Keratinocyte (primary cell): ENCODE data around the gene CCR5AS.
A peak's percentile ranks its signal among the peaks of the same experiment; 100 is the strongest.

Experiments used
- DNase-seq: peaks from one replicate; pipeline ENCODE4 v3.0.0-alpha.2; 2011; ENCODE audit warnings: low read depth, missing footprints, low spot score
- FAIRE-seq: peaks from 2 replicates; lab custom pipeline; 2011; peaks lifted over from hg19 to GRCh38; lab: Jason Lieb, UNC
- H2AFZ ChIP-seq: 2 replicates; pipeline ENCODE4 v1.6.0; 2012; ENCODE audit warnings: low read length, control low read depth, inconsistent platforms; ENCODE audit not compliant: control insufficient read depth
- H3K27ac ChIP-seq: 2 replicates; pipeline ENCODE4 v1.5.1; 2011; ENCODE audit warnings: low read length; ENCODE audit not compliant: control insufficient read depth, insufficient read depth
- H3K27me3 ChIP-seq: 3 replicates; pipeline ENCODE4 v1.6.0; 2011; ENCODE audit warnings: low read length; ENCODE audit not compliant: control insufficient read depth, insufficient read depth; ENCODE audit errors: extremely low read depth
- H3K36me3 ChIP-seq, 2 experiments: 2 replicates in 1 of 2; 3 replicates in 1 of 2; pipeline ENCODE4 v1.5.1; 2011; ENCODE audit warnings: low read length in 2 of 2, mild to moderate bottlenecking in 1 of 2; ENCODE audit not compliant: control insufficient read depth in 2 of 2, insufficient read depth in 2 of 2; ENCODE audit errors: extremely low read depth in 1 of 2
- H3K4me1 ChIP-seq: 3 replicates; pipeline ENCODE4 v1.5.1; 2011; ENCODE audit warnings: low read length; ENCODE audit not compliant: control insufficient read depth, insufficient read depth; ENCODE audit errors: extremely low read depth
- H3K4me2 ChIP-seq: 3 replicates; pipeline ENCODE4 v1.6.0; 2011; ENCODE audit warnings: low read depth, low read length; ENCODE audit not compliant: control insufficient read depth, insufficient read depth; ENCODE audit errors: extremely low read depth
- H3K4me3 ChIP-seq, 3 experiments: fragments of 200-600 bp in 1 of 3; sonication (generic) in 1 of 3; 2 replicates in 2 of 3; 3 replicates in 1 of 3; pipeline ENCODE4 v1.5.1; 2011 to 2016; ENCODE audit warnings: low read length in 3 of 3, mild to moderate bottlenecking in 3 of 3, control low read depth in 2 of 3, inconsistent platforms in 1 of 3, low read depth in 1 of 3, mixed read lengths in 1 of 3, mixed run types in 1 of 3, moderate library complexity in 1 of 3; ENCODE audit not compliant: control insufficient read depth in 2 of 3, insufficient read depth in 2 of 3; ENCODE audit errors: extremely low read depth in 1 of 3
- H3K79me2 ChIP-seq: 2 replicates; pipeline ENCODE4 v1.6.0; 2012; ENCODE audit warnings: low read length; ENCODE audit not compliant: control insufficient read depth, insufficient read depth
- H3K9ac ChIP-seq: 3 replicates; pipeline ENCODE4 v1.6.0; 2011; ENCODE audit warnings: low read length; ENCODE audit not compliant: control insufficient read depth, insufficient read depth; ENCODE audit errors: extremely low read depth
- H3K9me1 ChIP-seq: 3 replicates; pipeline ENCODE4 v1.6.0; 2011; ENCODE audit warnings: low read length; ENCODE audit not compliant: control insufficient read depth, insufficient read depth; ENCODE audit errors: extremely low read depth
- H3K9me3 ChIP-seq: 2 replicates; pipeline ENCODE4 v1.5.1; 2012; ENCODE audit warnings: low read depth, low read length; ENCODE audit not compliant: control insufficient read depth
- H4K20me1 ChIP-seq: 3 replicates; pipeline ENCODE4 v1.6.0; 2011; ENCODE audit warnings: low read length; ENCODE audit not compliant: control insufficient read depth, insufficient read depth; ENCODE audit errors: extremely low read depth
- EZH2 ChIP-seq: IDR thresholded peaks from one replicate; pipeline ENCODE4 v1.6.1; 2012; ENCODE audit warnings: inconsistent platforms, mild to moderate bottlenecking, low read length, moderate library complexity
- dilution Hi-C: fragments of 300-500 bp; cut with MboI; formaldehyde crosslinking; loops from one replicate; pipeline ENCODE4 v1.7.0; 2020; ENCODE audit warnings: low sequenced_read_pairs; ENCODE audit not compliant: extremely low pct_ligation_motif_present
- TF ChIP-seq, protein P1 (sequence below), 3 experiments: IDR thresholded peaks in 1 of 3; conservative IDR thresholded peaks in 1 of 3; optimal IDR thresholded peaks in 1 of 3; 2 replicates in 2 of 3; 3 replicates in 1 of 3; pipeline versions ENCODE3 to v1.5.1; 2011; ENCODE audit warnings: low read length in 3 of 3, mild to moderate bottlenecking in 3 of 3, moderate library complexity in 2 of 3, control low read depth in 1 of 3, inconsistent platforms in 1 of 3; ENCODE audit not compliant: insufficient read depth in 2 of 3; ENCODE audit errors: extremely low read depth in 1 of 3

CCR5AS gene

DNA sequence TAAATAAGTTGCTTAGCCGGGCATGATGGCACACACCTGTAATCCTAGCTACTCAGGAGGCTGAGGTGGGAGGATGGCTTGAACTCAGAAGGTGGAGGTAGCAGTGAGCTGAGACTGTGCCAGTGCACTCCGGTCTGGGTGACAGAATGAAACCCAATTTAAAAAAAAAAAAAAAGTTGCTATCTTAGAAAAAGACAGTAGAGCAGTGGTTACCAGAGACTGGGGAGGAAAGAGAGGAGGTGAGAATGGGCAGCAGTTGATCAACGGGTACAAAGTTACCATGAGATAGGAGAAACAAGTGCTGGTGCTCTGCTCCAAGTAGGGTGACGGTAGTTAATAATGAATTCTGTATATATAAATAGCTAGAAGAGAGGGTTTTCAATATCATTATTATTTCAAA is 53.8 kb downstream of the CCR5AS start:
- H3K36me3 ChIP-seq = no peaks in the 10 kb centered on the region
- no peaks in the 10 kb centered on the region for H3K9me3 ChIP-seq
- FAIRE-seq = no peak

DNA sequence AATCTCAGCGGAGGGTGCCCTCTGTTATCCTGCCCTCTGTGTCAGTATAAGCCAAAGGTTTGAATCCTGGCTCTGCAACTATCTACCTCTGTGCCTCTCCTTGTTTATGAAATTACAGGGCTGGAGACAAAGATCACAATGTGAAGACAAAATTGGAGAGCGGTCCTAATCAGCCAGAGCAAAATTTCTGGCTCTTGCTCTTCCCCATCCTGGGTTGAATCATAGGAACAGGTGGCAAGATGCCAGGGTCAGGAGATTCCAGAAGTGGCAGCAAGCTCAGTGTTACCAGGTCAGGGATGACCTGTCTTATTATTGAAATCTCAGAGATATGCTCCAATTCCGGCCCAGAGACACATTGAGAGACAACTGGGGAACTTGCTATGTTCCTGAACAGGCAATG is 55.2 kb downstream of the CCR5AS start:
- dilution Hi-C loops = no loop called here
- H3K27me3 ChIP-seq = peaks cover 39% of the 10 kb centered on the region

More for the DNA sequence above, 53.8 kb downstream of the CCR5AS start:
- no peaks in the 10 kb centered on the region for H3K79me2 ChIP-seq
- H3K4me1 ChIP-seq = no peaks in the 10 kb centered on the region
- H3K4me3 ChIP-seq = no peak overlapping the region
- no peak overlapping the region for H3K4me2 ChIP-seq
- DNase-seq = no peak
- no peaks in the 10 kb centered on the region for H4K20me1 ChIP-seq
- H3K9me1 ChIP-seq = no peaks in the 10 kb centered on the region
- no peak overlapping the region for H2AFZ ChIP-seq
- no peak overlapping the region for H3K27ac ChIP-seq
- dilution Hi-C loops = no loop called here
- TF ChIP-seq, protein P1, sequence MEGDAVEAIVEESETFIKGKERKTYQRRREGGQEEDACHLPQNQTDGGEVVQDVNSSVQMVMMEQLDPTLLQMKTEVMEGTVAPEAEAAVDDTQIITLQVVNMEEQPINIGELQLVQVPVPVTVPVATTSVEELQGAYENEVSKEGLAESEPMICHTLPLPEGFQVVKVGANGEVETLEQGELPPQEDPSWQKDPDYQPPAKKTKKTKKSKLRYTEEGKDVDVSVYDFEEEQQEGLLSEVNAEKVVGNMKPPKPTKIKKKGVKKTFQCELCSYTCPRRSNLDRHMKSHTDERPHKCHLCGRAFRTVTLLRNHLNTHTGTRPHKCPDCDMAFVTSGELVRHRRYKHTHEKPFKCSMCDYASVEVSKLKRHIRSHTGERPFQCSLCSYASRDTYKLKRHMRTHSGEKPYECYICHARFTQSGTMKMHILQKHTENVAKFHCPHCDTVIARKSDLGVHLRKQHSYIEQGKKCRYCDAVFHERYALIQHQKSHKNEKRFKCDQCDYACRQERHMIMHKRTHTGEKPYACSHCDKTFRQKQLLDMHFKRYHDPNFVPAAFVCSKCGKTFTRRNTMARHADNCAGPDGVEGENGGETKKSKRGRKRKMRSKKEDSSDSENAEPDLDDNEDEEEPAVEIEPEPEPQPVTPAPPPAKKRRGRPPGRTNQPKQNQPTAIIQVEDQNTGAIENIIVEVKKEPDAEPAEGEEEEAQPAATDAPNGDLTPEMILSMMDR (optimal IDR thresholded peaks at IDR 0.05 in 1 of 3, IDR thresholded peaks at IDR 0.05 in 1 of 3, conservative IDR thresholded peaks at IDR 0.05 in 1 of 3; ENCODE audit: extremely low read depth in 1 of 3, insufficient read depth in 2 of 3, low read length in 3 of 3) = no peak
- TF ChIP-seq EZH2 = no peak
- no peak overlapping the region for H3K9ac ChIP-seq
- peaks cover 52% of the 10 kb centered on the region for H3K27me3 ChIP-seq

More for the DNA sequence above, 55.2 kb downstream of the CCR5AS start:
- no peak overlapping the region for H2AFZ ChIP-seq
- H3K4me1 ChIP-seq = no peaks in the 10 kb centered on the region
- no peak overlapping the region for H3K4me3 ChIP-seq
- H3K9me3 ChIP-seq = no peaks in the 10 kb centered on the region
- TF ChIP-seq EZH2 = no peak
- TF ChIP-seq, protein P1 (optimal IDR thresholded peaks at IDR 0.05 in 1 of 3, IDR thresholded peaks at IDR 0.05 in 1 of 3, conservative IDR thresholded peaks at IDR 0.05 in 1 of 3; ENCODE audit: extremely low read depth in 1 of 3, insufficient read depth in 2 of 3, low read length in 3 of 3) = no peak
- no peaks in the 10 kb centered on the region for H4K20me1 ChIP-seq
- no peak overlapping the region for H3K4me2 ChIP-seq
- FAIRE-seq = peak; percentile 23
- no peaks in the 10 kb centered on the region for H3K9me1 ChIP-seq
- H3K79me2 ChIP-seq = no peaks in the 10 kb centered on the region
- no peak for DNase-seq
- no peaks in the 10 kb centered on the region for H3K36me3 ChIP-seq
- no peak overlapping the region for H3K27ac ChIP-seq
- H3K9ac ChIP-seq = no peak overlapping the region
